UCSD-AML1 (cell line): Measurements from ENCODE around the gene RFT1.
A peak's percentile ranks its signal among the peaks of the same experiment; 100 is the strongest.
"Not testable (repeated sequence)": the region's sequence is repeated elsewhere in the genome, so short reads cannot be mapped to it uniquely, and the experiment has no call there.

Experiments
- DNase-seq: peaks from one replicate; lab custom pipeline; 2025; ENCODE audit not compliant: unreplicated experiment; lab: John Stamatoyannopoulos, UW

Gene RFT1

DNA sequence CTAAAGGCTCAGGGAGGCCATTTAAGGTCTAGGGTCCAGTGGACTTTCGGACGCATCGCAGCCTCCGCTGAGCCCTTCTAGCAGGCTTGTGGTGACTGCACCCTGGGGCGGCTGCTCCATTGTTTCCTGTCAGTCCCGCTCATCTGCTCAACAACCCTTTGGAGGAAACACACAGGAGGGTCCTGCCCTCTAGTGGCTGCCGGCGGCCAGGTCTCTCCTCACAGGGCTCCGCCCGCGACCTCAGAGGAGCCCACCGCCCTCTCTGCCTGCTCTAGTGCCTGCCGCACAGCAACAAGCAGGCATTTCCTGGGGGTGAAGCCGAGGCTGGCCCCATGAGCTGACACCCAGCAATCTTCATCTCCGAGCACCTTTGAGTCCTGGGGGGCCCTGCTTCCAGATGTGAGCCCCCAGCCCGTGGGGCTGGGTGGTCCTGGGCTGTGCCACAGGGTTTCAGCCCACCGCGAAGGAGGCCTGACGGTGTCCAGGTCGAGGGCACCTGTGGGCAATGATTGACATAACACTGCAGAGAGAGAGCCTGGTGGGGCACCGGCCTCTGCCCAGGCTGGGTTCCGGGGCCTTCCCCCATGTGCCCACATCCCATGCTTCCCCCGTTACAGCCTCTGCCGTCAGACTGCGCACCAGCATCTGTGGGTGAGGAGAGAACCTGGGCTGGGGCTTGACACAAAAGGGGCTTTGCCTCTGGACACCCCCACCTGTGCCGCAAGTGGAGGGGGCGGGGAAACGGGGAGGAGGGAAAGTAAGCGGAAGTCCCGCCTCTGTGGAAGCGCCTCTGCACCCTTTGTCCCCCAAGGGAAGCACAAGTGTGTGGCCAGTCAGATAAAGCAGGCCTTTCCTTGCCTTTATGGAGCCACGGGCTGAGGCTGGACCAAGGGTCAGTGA, 57.3 kb downstream of the RFT1 start:
- peak; percentile 80 for DNase-seq

DNA sequence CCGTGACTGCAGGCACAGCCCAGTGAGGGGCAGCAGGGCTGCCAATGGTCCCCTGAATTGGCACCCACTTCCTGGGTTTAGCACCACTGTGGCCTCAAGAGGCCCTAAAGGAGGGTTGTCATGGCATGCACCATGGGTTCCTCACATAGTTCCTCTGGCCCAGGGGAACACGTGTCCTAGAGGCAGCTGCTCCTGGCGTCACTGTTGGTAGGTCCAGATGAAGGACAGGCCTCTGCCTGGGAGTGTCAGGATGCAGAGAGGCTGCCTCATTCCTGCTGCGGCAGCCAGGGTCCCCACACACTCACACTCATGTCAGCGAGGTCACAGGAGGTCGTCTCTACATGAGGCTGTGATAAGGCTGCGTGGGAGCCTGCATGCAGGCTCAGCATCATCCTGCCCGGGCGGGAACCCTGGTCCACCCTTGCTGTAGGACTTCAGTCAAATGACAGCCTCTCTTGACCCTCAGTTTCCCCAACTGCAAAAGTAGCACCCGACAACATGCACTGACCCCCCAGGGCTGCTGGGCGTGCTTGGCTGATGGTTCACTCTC, 58.3 kb downstream of the RFT1 start:
- DNase-seq = no peak

DNA sequence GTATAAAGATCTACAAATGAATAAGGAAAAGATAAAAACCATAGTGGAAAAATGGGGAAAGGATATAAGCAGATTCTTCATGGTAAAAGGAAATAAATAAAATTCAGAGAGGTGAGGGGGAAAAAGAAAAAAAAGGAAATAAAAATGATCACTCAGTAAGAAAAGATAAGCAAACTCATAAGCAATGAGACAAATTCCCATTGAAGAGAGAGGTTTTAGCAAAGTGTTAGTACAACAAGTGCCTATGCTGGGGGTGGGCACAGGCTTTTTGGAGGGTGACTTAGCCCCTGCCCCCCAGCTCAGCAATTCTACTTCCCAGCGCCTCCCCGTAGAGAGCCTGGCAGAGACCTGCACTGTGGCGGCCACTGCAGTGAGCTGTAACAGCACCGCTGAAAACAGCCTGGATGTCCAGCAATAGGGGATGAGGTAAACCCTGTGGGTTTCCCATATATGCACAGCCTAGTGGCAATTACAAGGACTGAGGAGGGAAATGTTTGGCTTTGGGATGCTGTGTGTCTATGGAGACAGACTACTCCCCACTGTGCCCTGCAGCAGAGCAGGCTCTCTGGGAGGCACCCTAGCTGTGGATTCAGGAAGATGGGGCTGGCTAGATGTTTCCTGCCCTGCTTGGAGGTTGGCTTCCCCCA, 60.7 kb downstream of the RFT1 start:
- no peak for DNase-seq

DNA sequence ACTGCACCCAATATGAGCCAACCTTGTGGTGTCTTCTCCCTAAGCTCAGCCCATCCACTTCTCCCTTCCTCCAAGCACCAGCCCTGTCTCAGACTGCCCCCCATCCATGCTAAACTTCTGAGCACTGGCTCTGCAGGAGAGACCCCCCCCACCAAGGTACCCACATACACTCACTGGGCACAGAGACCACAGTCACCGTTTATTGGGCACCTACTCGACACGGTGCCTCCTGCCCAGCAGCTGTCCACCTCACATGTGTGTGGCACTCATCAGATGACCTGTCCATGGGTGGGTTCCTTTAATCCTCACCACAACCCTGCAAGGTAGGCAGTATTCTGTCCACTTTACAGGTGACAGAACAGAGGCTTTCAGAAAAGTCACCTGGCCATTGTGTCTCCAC, 62.1 kb downstream of the RFT1 start:
- DNase-seq = no peak

DNA sequence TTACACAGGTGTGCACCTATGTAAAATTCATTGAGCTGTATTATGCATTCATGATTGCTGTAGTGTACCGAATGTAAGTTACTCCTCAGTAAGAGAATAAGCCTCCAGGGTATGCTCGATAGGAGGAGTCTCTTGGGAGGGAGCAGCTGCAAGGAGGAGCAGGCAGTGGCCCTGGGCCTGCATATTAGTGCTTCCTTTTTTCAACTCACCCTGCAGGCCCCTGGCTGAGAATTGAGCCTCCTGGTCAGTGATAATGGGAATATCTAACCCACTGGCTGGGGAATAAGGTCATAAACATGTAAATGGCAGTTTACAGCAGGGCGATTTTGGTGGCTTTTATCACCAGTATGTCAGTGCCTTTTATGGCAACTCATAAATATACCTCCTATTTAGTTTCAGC, 62.7 kb downstream of the RFT1 start:
- DNase-seq = no peak

DNA sequence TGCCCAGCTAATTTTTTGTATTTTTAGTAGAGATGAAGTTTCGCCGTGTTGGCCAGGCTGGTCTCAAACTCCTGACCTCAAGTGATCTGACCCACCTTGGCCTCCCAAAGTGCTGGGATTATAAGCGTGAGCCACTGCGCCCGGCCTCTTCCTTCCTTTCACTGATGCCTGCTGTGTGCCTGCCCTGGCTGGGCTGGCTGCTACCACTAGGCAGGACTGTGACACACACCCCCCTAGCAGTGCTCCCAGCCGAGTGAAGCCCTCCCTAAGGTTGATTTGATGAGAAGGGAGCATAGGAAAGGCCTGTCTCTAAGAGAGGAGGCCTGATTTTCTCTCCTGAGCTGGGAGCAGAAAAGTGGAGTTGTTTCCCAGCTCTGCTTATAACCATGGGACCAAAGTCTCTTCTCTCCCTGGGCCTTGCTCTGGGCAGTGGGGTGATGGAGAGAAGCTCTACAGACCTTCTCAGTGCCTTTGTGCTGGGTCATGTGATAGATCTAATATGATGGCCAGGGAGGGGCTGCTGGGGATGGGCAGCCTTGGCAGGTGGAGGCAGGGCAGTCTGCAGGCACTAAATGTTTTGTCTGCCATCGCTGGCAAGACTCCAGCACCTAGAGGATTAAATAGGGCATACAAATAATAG, 64.3 kb downstream of the RFT1 start:
- no peak for DNase-seq

DNA sequence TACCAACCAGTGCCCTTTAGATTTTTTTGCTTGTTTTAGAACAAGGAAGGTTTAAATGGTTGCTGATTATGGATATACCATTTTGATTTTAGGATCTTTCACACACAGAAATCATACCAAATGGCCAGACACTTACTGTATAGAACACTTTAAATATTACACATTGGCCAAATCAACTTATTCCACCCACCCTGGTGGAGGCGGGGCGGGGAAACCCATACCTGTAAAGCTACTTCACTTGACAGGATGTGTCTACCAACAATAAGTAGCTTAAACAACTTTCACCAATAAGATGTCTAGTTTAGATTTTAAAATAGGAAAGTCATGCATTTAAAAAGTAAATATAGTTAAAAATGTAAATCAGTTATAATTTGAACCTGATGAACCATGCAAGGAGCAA, 67.3 kb downstream of the RFT1 start:
- DNase-seq = no peak

DNA sequence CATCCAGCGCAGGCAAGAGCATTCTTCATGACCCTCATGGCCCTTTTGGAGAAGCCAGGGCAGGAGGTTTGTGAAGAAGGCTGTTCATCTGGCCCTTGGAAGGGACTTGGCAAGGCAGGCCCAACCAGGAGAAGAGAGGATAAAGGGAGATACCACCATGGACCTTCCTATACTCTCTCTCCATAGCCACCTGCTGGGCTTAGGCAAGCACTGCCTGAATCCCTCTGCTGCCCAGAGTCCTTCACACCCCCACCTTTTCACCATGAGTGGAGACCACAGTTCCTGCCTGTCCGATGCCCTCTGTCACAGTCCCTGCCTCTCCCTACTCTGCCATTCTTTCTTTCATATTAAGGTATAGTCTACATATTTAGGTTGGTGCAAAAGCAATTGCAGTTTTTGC, 73.8 kb downstream of the RFT1 start:
- DNase-seq = no peak

DNA sequence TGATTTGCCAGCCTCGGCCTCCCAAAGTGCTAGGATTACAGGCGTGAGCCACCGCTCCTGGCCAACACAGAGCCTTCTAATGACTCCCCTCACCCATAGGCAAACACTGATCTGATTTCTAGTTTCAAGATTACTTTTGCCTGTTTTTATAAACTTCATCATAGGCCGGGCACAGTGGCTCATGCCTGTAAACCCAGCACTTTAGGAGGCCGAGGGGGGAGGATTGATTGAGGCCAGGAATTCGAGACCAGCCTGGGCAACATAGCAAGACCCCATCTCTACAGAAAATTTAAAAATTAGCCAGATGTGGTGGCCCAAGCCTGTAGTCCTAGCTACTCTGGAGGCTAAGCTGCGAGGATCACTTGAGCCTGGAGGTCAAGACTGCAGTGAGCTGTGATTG, 76.0 kb downstream of the RFT1 start:
- not testable (repeated sequence) for DNase-seq

DNA sequence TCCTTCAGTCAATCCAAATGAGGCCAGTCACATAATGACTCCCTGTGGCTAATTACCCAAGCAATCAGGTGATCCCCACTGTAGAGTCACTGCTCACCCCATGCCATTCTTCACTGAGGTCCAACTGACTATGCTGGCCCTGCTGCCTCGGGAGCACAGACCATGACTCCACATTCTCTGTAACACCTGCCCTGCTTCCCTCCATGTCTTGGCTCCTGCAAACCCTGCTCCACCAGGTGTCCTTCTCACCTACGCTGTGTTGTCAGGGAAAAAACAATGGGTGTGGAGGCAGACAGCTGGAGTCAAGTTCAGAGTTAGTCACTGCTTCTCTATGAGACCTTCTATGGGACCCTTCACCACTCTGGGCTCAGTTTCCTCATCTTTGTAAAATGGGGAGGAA, 78.3 kb downstream of the RFT1 start:
- no peak for DNase-seq

DNA sequence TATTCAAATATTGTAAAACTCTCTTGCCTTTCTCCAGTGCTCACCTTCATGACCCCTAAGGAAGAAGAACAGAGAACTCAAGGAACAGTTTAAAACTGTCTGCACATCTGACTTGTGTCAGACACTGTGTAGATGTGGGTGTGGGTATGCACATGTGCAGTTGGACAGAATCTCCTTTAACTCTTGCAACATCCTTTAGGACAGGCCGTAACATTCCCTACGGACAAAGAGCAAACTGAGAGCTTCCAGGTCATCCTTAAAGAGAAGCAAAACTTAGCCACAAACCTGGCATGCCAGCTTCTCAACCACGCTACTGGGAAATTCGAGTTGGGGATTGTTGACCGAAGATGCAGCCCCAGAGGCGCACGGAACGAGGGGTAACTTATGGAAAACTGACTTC, 80.2 kb downstream of the RFT1 start:
- DNase-seq = no peak

DNA sequence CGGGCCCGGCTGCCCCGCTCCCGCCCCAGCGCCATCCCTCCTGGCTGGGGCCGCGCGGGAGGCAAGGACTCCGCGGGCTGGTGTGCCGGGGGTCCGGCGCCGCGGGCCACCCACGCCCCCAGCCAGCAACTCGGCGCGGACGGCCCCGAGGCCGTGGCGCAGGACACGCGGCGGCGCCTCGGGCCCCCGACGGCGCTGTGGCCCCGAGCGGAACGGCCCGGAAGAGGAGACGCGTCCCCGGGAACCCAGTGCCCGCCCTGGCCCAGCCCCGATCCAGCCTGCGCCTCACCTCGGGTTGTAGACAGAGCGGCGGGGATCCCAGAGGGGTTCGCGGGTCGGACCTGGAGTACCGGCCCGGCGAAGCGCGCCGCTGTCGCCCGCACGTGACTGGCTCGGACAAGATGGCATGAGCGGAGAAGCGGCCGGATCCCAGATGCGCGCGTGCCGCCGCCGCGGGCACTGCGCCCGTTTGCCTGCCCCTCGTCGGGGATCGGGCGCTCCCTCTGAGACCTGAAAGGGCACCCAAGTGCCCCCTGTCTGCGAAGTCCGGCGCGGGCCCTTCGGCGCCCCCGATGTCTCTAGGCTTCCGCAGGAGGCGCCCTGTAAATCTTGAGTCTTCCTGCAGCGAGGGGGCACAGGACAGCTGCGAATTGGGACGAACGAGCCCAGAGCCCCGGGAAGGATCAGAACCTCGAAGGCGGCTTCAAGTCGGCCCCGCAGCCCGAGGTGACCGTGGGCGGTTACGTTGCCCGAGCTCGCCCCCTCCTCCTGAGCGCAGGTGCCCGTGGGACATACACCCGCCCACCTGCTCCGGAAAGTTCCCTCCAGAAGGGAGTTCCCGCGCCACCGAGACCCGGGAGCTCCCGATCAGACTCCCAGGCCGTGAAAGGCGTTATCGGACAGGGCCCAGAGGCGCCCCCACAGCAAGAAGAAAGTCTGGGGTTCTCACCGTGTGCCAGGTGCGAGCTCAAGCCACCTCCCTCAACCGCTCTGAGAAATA, 83.8 kb downstream of the RFT1 start:
- DNase-seq = no peak

DNA sequence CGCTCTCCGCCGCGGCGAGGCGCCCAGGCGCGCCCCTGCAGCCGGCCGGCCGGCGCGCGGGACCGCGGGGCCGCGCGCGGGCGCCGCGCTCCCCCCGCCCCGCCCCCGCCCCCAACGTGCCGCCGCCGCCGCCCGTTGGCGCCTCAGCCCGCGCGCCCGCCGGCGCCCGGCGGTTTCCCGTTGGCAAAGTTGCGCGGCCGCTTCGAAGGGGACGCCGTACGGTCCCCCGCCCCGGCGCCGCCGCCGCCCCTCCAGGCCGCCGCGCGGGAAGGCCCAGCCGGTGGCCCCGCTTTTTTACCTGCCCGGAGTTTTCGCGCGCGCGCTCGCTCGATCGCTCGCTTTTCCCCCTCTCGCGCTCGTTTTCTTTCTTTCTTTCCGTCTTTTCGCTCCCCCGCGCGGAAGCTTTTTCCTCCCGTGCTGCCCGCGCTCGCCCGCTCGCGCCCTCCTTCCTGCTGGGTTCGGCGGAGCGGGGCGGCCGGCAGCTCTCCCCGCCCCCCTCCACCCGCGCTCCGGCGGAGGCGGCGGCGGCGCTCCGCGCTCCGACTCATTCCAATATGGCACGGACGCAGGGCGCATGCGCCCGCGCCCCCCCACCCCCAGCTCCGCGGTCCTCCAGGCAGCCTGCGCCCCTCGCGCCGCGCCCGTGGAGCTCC, 84.6 kb downstream of the RFT1 start, which contains the start of gene SFMBT1:
Gene SFMBT1, minus strand, starts transcription at position 556 of the 653 bp plus-strand sequence. CDS start 76,945 bp downstream, outside the sequence.
- peak; percentile 35 for DNase-seq

DNA sequence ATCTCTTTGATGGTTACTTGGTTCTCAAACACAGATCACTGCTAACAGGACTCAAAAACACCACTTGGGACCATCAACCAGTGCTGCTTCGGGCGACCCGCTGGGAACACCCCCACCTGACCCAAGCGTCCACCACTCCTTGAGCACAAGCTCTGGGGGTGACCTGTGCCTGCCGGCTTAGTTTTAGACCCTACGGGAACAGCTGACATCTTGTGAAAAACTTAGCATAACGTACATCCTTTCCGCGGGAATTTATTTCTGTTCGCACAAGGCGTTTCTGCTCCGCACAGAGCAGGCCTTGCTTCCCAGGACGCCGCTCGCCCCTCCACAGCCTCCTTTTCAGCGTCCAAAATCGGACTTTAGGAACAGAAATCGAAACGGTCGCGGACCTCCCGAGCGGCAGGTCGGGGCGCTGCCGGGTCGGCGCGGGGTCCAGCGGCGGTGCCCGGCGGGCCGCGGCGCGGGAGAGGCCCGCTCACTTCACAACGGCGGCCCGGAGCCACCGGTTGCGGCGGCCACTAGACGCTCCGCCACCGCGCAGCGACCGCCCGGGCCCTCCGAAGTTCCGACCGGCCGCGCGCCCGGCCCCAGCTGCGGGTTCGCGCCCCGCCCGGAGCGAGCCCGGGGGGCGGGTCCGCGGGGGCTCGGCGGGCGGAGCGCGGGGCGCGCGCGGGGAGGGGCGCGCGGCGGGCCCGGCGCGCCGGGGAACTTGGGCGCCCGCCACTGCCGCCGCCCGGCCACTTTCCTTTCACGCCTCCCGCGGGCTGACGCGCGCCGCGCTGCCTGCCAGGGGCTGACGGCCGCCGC, 85.3 kb downstream of the RFT1 start:
- DNase-seq = no peak

DNA sequence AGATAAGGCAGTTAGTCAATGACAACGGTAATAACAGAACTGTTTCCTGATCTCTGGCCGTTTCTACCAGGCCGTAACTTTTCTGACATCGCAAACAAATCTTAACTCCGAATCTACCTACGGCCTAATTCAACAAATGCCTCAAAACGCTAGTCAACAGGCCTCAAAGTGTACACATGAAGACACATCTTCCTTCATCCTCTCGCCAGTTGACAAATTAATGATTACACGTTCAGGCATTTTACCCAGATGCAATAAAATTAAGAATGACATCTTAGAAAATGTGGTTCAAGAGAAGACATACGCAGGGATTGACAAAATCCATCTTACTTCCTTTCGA, 85.9 kb downstream of the RFT1 start:
- no peak for DNase-seq

DNA sequence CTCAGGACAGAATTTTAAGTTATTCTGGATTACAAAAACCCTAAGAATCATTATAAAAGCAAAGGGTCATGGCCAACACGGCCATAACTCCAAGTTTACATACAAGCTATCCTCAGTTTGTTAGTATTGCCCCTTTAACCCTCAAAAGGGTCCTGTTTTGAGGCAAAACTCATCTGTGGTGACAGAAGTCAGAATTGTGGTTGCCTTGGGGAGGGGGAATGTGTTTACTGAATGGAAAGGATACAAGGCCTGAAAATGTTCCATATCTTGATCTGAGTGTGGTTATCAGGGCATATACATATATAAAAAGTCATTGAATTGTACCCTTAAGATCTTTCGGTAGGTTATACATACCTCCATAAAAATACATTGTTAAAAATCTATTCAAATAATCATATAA, 86.5 kb downstream of the RFT1 start:
- DNase-seq = no peak

DNA sequence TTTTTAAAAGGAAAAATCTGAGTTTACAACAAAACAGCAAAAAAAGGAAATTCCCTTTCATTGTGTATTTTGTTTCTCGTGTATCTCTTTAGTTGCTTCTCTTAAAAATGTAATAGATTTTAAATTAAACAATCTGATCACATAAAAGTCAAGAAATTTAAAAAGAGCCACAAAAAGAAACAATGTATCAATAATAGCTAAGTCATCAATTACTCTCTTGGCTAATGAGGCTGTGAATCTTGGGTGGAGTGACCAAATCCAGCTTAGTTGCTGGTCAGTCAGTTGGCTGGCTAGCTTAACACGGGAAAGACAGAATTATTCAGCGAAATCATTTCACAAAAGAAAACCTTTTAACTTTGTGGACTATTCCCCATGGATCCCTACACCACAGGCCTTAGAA, 87.6 kb downstream of the RFT1 start:
- DNase-seq = no peak

DNA sequence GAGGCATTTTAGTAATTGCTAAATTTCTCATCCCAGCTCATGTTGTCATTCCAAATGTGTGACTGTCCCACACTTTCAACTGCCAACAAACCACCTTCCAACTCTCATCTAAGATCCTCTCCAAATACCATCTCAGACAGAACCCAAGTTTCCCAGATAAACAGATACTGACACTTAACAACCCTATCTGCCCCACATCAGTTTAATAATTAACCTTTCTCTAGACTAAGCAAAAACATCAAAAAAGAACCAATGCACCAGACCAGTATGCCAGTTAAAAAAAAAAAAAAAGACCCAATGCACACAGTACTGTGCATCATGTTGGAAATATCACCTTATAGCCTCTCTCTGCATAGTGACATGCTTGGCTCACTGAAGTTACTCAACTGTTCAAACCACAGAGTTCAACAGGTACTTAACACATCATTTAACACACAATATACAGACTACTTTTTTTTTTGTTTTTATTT, 89.8 kb downstream of the RFT1 start:
- no peak for DNase-seq

DNA sequence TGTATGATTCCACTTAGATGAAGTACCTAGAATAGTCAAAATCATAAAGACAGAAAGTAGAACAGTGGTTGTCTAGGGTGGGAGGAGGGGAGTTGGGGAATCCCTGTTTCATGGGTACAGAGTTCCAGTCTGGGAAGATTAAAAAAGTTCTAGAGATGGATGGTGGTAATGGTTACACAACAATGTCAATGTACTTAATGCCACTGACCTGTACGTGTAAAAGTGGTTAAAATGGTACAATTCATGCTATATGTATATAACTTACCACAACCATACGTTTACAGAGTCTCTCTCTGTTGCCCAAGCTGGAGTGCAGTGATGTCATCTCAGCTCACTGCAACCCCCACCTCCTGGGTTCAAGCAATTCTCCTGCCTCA, 90.9 kb downstream of the RFT1 start:
- DNase-seq = no peak
